SH-SY5Y (cell line): ENCODE results near the gene MARCHF11.

Experiments used
- GATA2 ChIP-seq: IDR thresholded peaks from 2 replicates; pipeline ENCODE4 v1.6.1; 2011; ENCODE audit warnings: mild to moderate bottlenecking, low read depth, low read length
- GATA3 ChIP-seq: IDR thresholded peaks from 2 replicates; pipeline ENCODE4 v1.6.1; 2011; ENCODE audit warnings: low read depth, mild to moderate bottlenecking, low read length, moderate library complexity

- TF ChIP-seq GATA3 = no peak
- TF ChIP-seq GATA2 = no peak
Observed at GRCh38 chr5:16095612-16096011, 84.0 kb downstream of the MARCHF11 start.
